ENCODE results near the gene PLPP4.

GRCh38 chr10:120453319-120453718, 3.7 kb upstream of the PLPP4 start:
- no peak for TF ChIP-seq CTCF (IDR thresholded peaks at IDR 0.05; ENCODE audit: low read length)
- TF ChIP-seq EZH2 (optimal IDR thresholded peaks at IDR 0.05; ENCODE audit: low read depth, low read length): no peak

Data from MM.1S (cell line).